Muscle of leg (tissue), 11 donors: ENCODE data around the gene NHERF2. TPM values are rescaled to one million over a fixed set of nuclear protein-coding genes. Genes with fewer than 3 reads are reported as not detected.
"Not testable (repeated sequence)": the region's sequence is repeated elsewhere in the genome, so short reads cannot be mapped to it uniquely, and the experiment has no call there.

Experiments
- DNase-seq: peaks from one replicate; pipeline ENCODE4 v3.0.0; 2013
- H3K27ac ChIP-seq: one replicate; pipeline ENCODE4 v1.5.1; 2013; ENCODE audit warnings: mild to moderate bottlenecking, low read length, control low read depth
- H3K27me3 ChIP-seq: one replicate; pipeline ENCODE4 v1.6.1; 2013; ENCODE audit warnings: low read length; ENCODE audit not compliant: control insufficient read depth, insufficient read depth
- H3K36me3 ChIP-seq: one replicate; pipeline ENCODE4 v1.6.1; 2013; ENCODE audit warnings: low read length; ENCODE audit not compliant: control insufficient read depth, insufficient read depth
- H3K4me1 ChIP-seq: one replicate; pipeline ENCODE4 v1.6.1; 2013; ENCODE audit warnings: low read length; ENCODE audit not compliant: control insufficient read depth, insufficient read depth
- H3K4me3 ChIP-seq: one replicate; pipeline ENCODE4 v1.5.1; 2013; ENCODE audit warnings: low read length, control low read depth
- H3K9me3 ChIP-seq: replicated peaks from 2 replicates; pipeline ENCODE4 v1.6.1; 2013; ENCODE audit warnings: low read depth, low read length; ENCODE audit not compliant: control insufficient read depth
- WGBS: methylation state at CpG from one replicate; pipeline ENCODE4 v1.1.5; 2013; ENCODE audit warnings: missing lambda C conversion rate; ENCODE audit not compliant: insufficient coverage; 5-methylcytosine and 5-hydroxymethylcytosine counted together
- polyA plus RNA-seq, 8 donors: library from polyadenylated mRNA; unstranded; fragments of 120-200 nt; gene quantifications; one replicate each; pipeline versions ENCODE4 v1.2.1 to v1.2.3, GENCODE V29; 2013; ENCODE audit warnings: inconsistent platforms in 1 of 8, low replicate concordance in 1 of 8; ENCODE audit not compliant: insufficient read length in 8 of 8, insufficient read depth in 1 of 8
- total RNA-seq: library from RNA; stranded (reverse); fragments of 120-200 nt; gene quantifications from one replicate; pipeline ENCODE4 v1.2.4, GENCODE V29; 2013

NHERF2 gene
- total and polyA plus RNA-seq, 9 donors = 22.1 to 60.6 (median 45.4) TPM

- Histone ChIP-seq H3K36me3 (peaks cover 27% of the 10 kb centered on the region), H3K4me3 (no peak overlapping the region), H3K27me3 (no peaks in the 10 kb centered on the region), H3K9me3 (no peaks in the 10 kb centered on the region), H3K27ac (no peak overlapping the region), H3K4me1 (peaks cover 75% of the 10 kb centered on the region)
- no peak for DNase-seq
- 53% methylated on average over 13 of the region's 16 CpGs for WGBS
Observed at GRCh38 chr16:2007081-2007836, 19.4 kb upstream of the NHERF2 start.

GRCh38 chr16:2008009-2008526, 18.6 kb upstream of the NHERF2 start:
- H3K4me1 ChIP-seq = peaks cover 67% of the 10 kb centered on the region
- 52% methylated on average over 10 of the region's 15 CpGs for WGBS
- H3K27me3 ChIP-seq = no peaks in the 10 kb centered on the region
- no peak overlapping the region for H3K4me3 ChIP-seq
- peaks cover 19% of the 10 kb centered on the region for H3K36me3 ChIP-seq
- H3K9me3 ChIP-seq = no peaks in the 10 kb centered on the region
- DNase-seq = no peak
- H3K27ac ChIP-seq = peak overlapping the region; percentile 77

- no peak for DNase-seq
- peak overlapping the region; percentile 77 for H3K27ac ChIP-seq
Observed at GRCh38 chr16:2008631-2009163, 18.0 kb upstream of the NHERF2 start.

GRCh38 chr16:2009164-2009711, 17.5 kb upstream of the NHERF2 start:
- Histone ChIP-seq H3K27ac (peak overlapping the region; percentile 77), H3K9me3 (no peaks in the 10 kb centered on the region), H3K4me1 (peaks cover 55% of the 10 kb centered on the region), H3K36me3 (peaks cover 13% of the 10 kb centered on the region), H3K27me3 (no peaks in the 10 kb centered on the region), H3K4me3 (peak overlapping the region; percentile 65)
- under 1% methylated on average over 55 of the region's 55 CpGs for WGBS
- DNase-seq = no peak

More at GRCh38 chr16:2008631-2009163, 18.0 kb upstream of the NHERF2 start:
- Histone ChIP-seq H3K4me3 (peak overlapping the region; percentile 65), H3K4me1 (peaks cover 60% of the 10 kb centered on the region), H3K27me3 (no peaks in the 10 kb centered on the region), H3K9me3 (no peaks in the 10 kb centered on the region), H3K36me3 (peaks cover 13% of the 10 kb centered on the region)
- 3% methylated on average over 14 of the region's 23 CpGs for WGBS

GRCh38 chr16:2009791-2010510, 16.8 kb upstream of the NHERF2 start, which contains the start of gene ZNF598:
Gene ZNF598, minus strand, starts transcription at chr16:2009821.
- peak; percentile 95 for DNase-seq
- Histone ChIP-seq H3K9me3 (no peaks in the 10 kb centered on the region), H3K27ac (peak within 1 kb of the TSS; percentile 93), H3K27me3 (no peaks in the 10 kb centered on the region), H3K36me3 (peaks cover 13% of the 10 kb centered on the region), H3K4me3 (peak within 1 kb of the TSS; percentile 81), H3K4me1 (peaks cover 48% of the 10 kb centered on the region)
- under 1% methylated on average over 48 of the region's 52 CpGs for WGBS

GRCh38 chr16:2011726-2012125, 15.0 kb upstream of the NHERF2 start:
- not testable (repeated sequence) for H3K4me3 ChIP-seq, DNase-seq, H3K27ac ChIP-seq, H3K9me3 ChIP-seq, H3K36me3 ChIP-seq, H3K27me3 ChIP-seq
- peaks cover 42% of the 10 kb centered on the region for H3K4me1 ChIP-seq
- 76% methylated on average over 5 of the region's 9 CpGs for WGBS

- DNase-seq = no peak
Observed at GRCh38 chr16:2013527-2013926, 13.2 kb upstream of the NHERF2 start.

GRCh38 chr16:2015117-2015946, 11.4 kb upstream of the NHERF2 start:
- no peak for DNase-seq
- Histone ChIP-seq H3K27ac (peak overlapping the region; percentile 29), H3K9me3 (no peaks in the 10 kb centered on the region), H3K4me3 (no peak overlapping the region), H3K36me3 (no peaks in the 10 kb centered on the region), H3K4me1 (peaks cover 26% of the 10 kb centered on the region), H3K27me3 (peaks cover 17% of the 10 kb centered on the region)
- 67% methylated on average over 14 of the region's 24 CpGs for WGBS

More at GRCh38 chr16:2013527-2013926, 13.2 kb upstream of the NHERF2 start:
- 78% methylated on average over 13 of the region's 15 CpGs for WGBS
- no peaks in the 10 kb centered on the region for H3K9me3 ChIP-seq
- no peak overlapping the region for H3K27ac ChIP-seq
- H3K4me3 ChIP-seq = no peak overlapping the region
- H3K27me3 ChIP-seq = peaks cover 2% of the 10 kb centered on the region
- peaks cover 27% of the 10 kb centered on the region for H3K4me1 ChIP-seq
- no peaks in the 10 kb centered on the region for H3K36me3 ChIP-seq

GRCh38 chr16:2015947-2016208, 10.8 kb upstream of the NHERF2 start:
- Histone ChIP-seq H3K27ac (peak overlapping the region; percentile 29), H3K9me3 (no peaks in the 10 kb centered on the region), H3K4me3 (no peak overlapping the region), H3K36me3 (no peaks in the 10 kb centered on the region), H3K27me3 (peaks cover 22% of the 10 kb centered on the region), H3K4me1 (peaks cover 27% of the 10 kb centered on the region)
- DNase-seq = no peak
- WGBS = no CpG with 5 or more reads among the region's 7 CpGs
